Activated naive CD8-positive, alpha-beta T cell treated with anti-CD3 and anti-CD28 coated beads, Interleukin-2, amount 50 U/mL, for 24 hours (primary cell): ENCODE results near the gene B4GALNT4.
"Not testable (repeated sequence)": the region's sequence is repeated elsewhere in the genome, so short reads cannot be mapped to it uniquely, and the experiment has no call there.

Experiments used
- ATAC-seq: fragments of 150-1000 bp; cut with Tn5 transposase; one replicate; pipeline ENCODE4 v1.10.0; 2021
- DNase-seq: peaks from one replicate; pipeline ENCODE4 v3.0.0; 2021
- H3K27ac Mint-ChIP-seq: one replicate; pipeline ENCODE4 v1.8.0; 2021; ENCODE audit warnings: mild to moderate bottlenecking, mixed read lengths
- H3K27me3 Mint-ChIP-seq: one replicate; pipeline ENCODE4 v1.8.0; 2021; ENCODE audit warnings: mixed read lengths
- H3K36me3 Mint-ChIP-seq: one replicate; pipeline ENCODE4 v1.8.0; 2021; ENCODE audit warnings: low read depth, mixed read lengths
- H3K4me1 Mint-ChIP-seq: one replicate; pipeline ENCODE4 v1.8.0; 2021; ENCODE audit warnings: mixed read lengths
- H3K4me3 Mint-ChIP-seq: one replicate; pipeline ENCODE4 v1.8.0; 2021; ENCODE audit warnings: mild to moderate bottlenecking, moderate library complexity, mixed read lengths
- H3K9me3 Mint-ChIP-seq: one replicate; pipeline ENCODE4 v1.8.0; 2021; ENCODE audit warnings: mixed read lengths

B4GALNT4 gene

GRCh38 chr11:384511-384910, 15.2 kb downstream of the B4GALNT4 start:
- no peak for DNase-seq
- Mint-ChIP-seq H3K4me1 (peaks cover 4% of the 10 kb centered on the region), H3K36me3 (peaks cover 6% of the 10 kb centered on the region), H3K9me3 (peaks cover 8% of the 10 kb centered on the region), H3K27ac (no peak overlapping the region), H3K27me3 (peaks cover 3% of the 10 kb centered on the region), H3K4me3 (no peak overlapping the region)
- no peak for ATAC-seq

- Mint-ChIP-seq H3K36me3 (peaks cover 6% of the 10 kb centered on the region), H3K4me3 (no peak overlapping the region), H3K27me3 (peaks cover 3% of the 10 kb centered on the region), H3K27ac (no peak overlapping the region), H3K9me3 (peaks cover 8% of the 10 kb centered on the region), H3K4me1 (peaks cover 4% of the 10 kb centered on the region)
- no peak for DNase-seq
- ATAC-seq: no peak
Observed at GRCh38 chr11:385594-386351, 16.5 kb downstream of the B4GALNT4 start.

GRCh38 chr11:386483-386882, 17.2 kb downstream of the B4GALNT4 start:
- ATAC-seq (no peak), DNase-seq (no peak)
- peaks cover 6% of the 10 kb centered on the region for H3K36me3 Mint-ChIP-seq
- H3K27me3 Mint-ChIP-seq: peaks cover 3% of the 10 kb centered on the region
- H3K4me3 Mint-ChIP-seq: no peak overlapping the region
- H3K27ac Mint-ChIP-seq: no peak overlapping the region
- H3K9me3 Mint-ChIP-seq: peaks cover 8% of the 10 kb centered on the region
- peaks cover 4% of the 10 kb centered on the region for H3K4me1 Mint-ChIP-seq

GRCh38 chr11:387193-387793, 18.0 kb downstream of the B4GALNT4 start:
- ATAC-seq (no peak), DNase-seq (no peak)
- Mint-ChIP-seq H3K36me3 (peaks cover 6% of the 10 kb centered on the region), H3K4me3 (no peak overlapping the region), H3K4me1 (no peaks in the 10 kb centered on the region), H3K27ac (no peak overlapping the region), H3K27me3 (no peaks in the 10 kb centered on the region), H3K9me3 (peaks cover 8% of the 10 kb centered on the region)

GRCh38 chr11:389369-389768, 20.1 kb downstream of the B4GALNT4 start:
- not testable (repeated sequence) for H3K27ac Mint-ChIP-seq, H3K27me3 Mint-ChIP-seq, H3K36me3 Mint-ChIP-seq, H3K9me3 Mint-ChIP-seq, H3K4me3 Mint-ChIP-seq, H3K4me1 Mint-ChIP-seq, DNase-seq, ATAC-seq

- H3K27me3 Mint-ChIP-seq: no peaks in the 10 kb centered on the region
- no peaks in the 10 kb centered on the region for H3K4me1 Mint-ChIP-seq
- DNase-seq (no peak), ATAC-seq (no peak)
- H3K36me3 Mint-ChIP-seq: peaks cover 6% of the 10 kb centered on the region
- no peak overlapping the region for H3K27ac Mint-ChIP-seq
- H3K4me3 Mint-ChIP-seq: no peak overlapping the region
- H3K9me3 Mint-ChIP-seq: peaks cover 8% of the 10 kb centered on the region
Observed at GRCh38 chr11:390175-390574, 20.9 kb downstream of the B4GALNT4 start.

GRCh38 chr11:391117-392017, 22.1 kb downstream of the B4GALNT4 start:
- DNase-seq (no peak), ATAC-seq (no peak)
- Mint-ChIP-seq H3K4me3 (no peak overlapping the region), H3K4me1 (no peaks in the 10 kb centered on the region), H3K27ac (no peak overlapping the region), H3K36me3 (peaks cover 6% of the 10 kb centered on the region), H3K27me3 (no peaks in the 10 kb centered on the region), H3K9me3 (peaks cover 8% of the 10 kb centered on the region)

GRCh38 chr11:392102-392777, 22.9 kb downstream of the B4GALNT4 start:
- H3K4me1 Mint-ChIP-seq: no peaks in the 10 kb centered on the region
- H3K27me3 Mint-ChIP-seq: no peaks in the 10 kb centered on the region
- H3K4me3 Mint-ChIP-seq: no peak overlapping the region
- H3K36me3 Mint-ChIP-seq: peaks cover 1% of the 10 kb centered on the region
- H3K27ac Mint-ChIP-seq: no peak overlapping the region
- ATAC-seq: no peak
- no peak for DNase-seq
- peaks cover under 1% of the 10 kb centered on the region for H3K9me3 Mint-ChIP-seq

- Mint-ChIP-seq H3K27ac (no peak overlapping the region), H3K4me1 (no peaks in the 10 kb centered on the region), H3K9me3 (no peaks in the 10 kb centered on the region), H3K27me3 (no peaks in the 10 kb centered on the region), H3K4me3 (no peak overlapping the region), H3K36me3 (no peaks in the 10 kb centered on the region)
- DNase-seq (no peak), ATAC-seq (peak; percentile 55)
Observed at GRCh38 chr11:393219-394033, 24.1 kb downstream of the B4GALNT4 start.

- H3K4me1 Mint-ChIP-seq: no peaks in the 10 kb centered on the region
- H3K4me3 Mint-ChIP-seq: no peak within 1 kb of the TSS
- H3K27ac Mint-ChIP-seq: no peak within 1 kb of the TSS
- no peaks in the 10 kb centered on the region for H3K36me3 Mint-ChIP-seq
- ATAC-seq (no peak), DNase-seq (no peak)
- no peaks in the 10 kb centered on the region for H3K27me3 Mint-ChIP-seq
- no peaks in the 10 kb centered on the region for H3K9me3 Mint-ChIP-seq
Observed at GRCh38 chr11:394034-394857, 24.9 kb downstream of the B4GALNT4 start, which contains the start of gene PKP3. PKP3 (plus strand) TSS chr11:394209; CDS start chr11:394293, 84 bp downstream.

GRCh38 chr11:394858-395655, 25.8 kb downstream of the B4GALNT4 start:
- no peak overlapping the region for H3K4me3 Mint-ChIP-seq
- no peaks in the 10 kb centered on the region for H3K36me3 Mint-ChIP-seq
- no peak for DNase-seq
- ATAC-seq: no peak
- no peaks in the 10 kb centered on the region for H3K9me3 Mint-ChIP-seq
- no peaks in the 10 kb centered on the region for H3K4me1 Mint-ChIP-seq
- H3K27ac Mint-ChIP-seq: no peak overlapping the region
- H3K27me3 Mint-ChIP-seq: no peaks in the 10 kb centered on the region

- Mint-ChIP-seq H3K9me3 (no peaks in the 10 kb centered on the region), H3K27me3 (no peaks in the 10 kb centered on the region), H3K36me3 (no peaks in the 10 kb centered on the region), H3K4me1 (no peaks in the 10 kb centered on the region), H3K27ac (no peak overlapping the region), H3K4me3 (no peak overlapping the region)
- no peak for ATAC-seq
- no peak for DNase-seq
Observed at GRCh38 chr11:395866-396265, 26.6 kb downstream of the B4GALNT4 start.
